HG02938 (cell line): Measurements from ENCODE around the gene MYLK.
"Not testable (repeated sequence)": the region's sequence is repeated elsewhere in the genome, so short reads cannot be mapped to it uniquely, and the experiment has no call there.

Source experiments
- ATAC-seq: cut with Tn5 transposase; IDR thresholded peaks from one replicate; pipeline ENCODE4 v1.9.1; 2021; ENCODE audit warnings: mild to moderate bottlenecking, moderate library complexity; ENCODE audit not compliant: unreplicated experiment

The MYLK gene

GRCh38 chr3:123606527-123606926, 277.6 kb downstream of the MYLK start:
- no peak for ATAC-seq

- no peak for ATAC-seq
These were observed 278.3 kb downstream of the MYLK start for GRCh38 chr3:123605789-123606234.

- ATAC-seq = not testable (repeated sequence)
These were observed 281.0 kb downstream of the MYLK start for GRCh38 chr3:123603153-123603552.

GRCh38 chr3:123602325-123602724, 281.8 kb downstream of the MYLK start:
- ATAC-seq = no peak

- ATAC-seq = not testable (repeated sequence)
These were observed 283.3 kb downstream of the MYLK start for GRCh38 chr3:123600863-123601262.

- ATAC-seq = no peak
These were observed 286.6 kb downstream of the MYLK start for GRCh38 chr3:123597561-123597960.

- ATAC-seq = no peak
These were observed 288.5 kb downstream of the MYLK start for GRCh38 chr3:123595396-123596180.

- ATAC-seq = no peak
These were observed 290.8 kb downstream of the MYLK start for GRCh38 chr3:123593381-123593780.

- no peak for ATAC-seq
These were observed 293.3 kb downstream of the MYLK start for GRCh38 chr3:123590685-123591450.

GRCh38 chr3:123587401-123587800, 296.7 kb downstream of the MYLK start:
- no peak for ATAC-seq

- no peak for ATAC-seq
These were observed 297.2 kb downstream of the MYLK start for GRCh38 chr3:123586968-123587367.

- ATAC-seq = no peak
These were observed 298.0 kb downstream of the MYLK start for GRCh38 chr3:123586131-123586530.

- ATAC-seq = peak; percentile 81
These were observed 298.9 kb downstream of the MYLK start, which contains the start of gene HACD2 for GRCh38 chr3:123584988-123585937. TSS of gene HACD2 (minus strand) at chr3:123585053. CDS start at chr3:123585027, 26 bp downstream.

- peak; percentile 28 for ATAC-seq
These were observed 299.7 kb downstream of the MYLK start for GRCh38 chr3:123584284-123584987.

- no peak for ATAC-seq
These were observed 300.6 kb downstream of the MYLK start for GRCh38 chr3:123583561-123583960.

- ATAC-seq = no peak
These were observed 301.8 kb downstream of the MYLK start for GRCh38 chr3:123582315-123582714.

GRCh38 chr3:123576122-123576521, 308.0 kb downstream of the MYLK start:
- no peak for ATAC-seq

- no peak for ATAC-seq
These were observed 312.2 kb downstream of the MYLK start for GRCh38 chr3:123571973-123572365.

GRCh38 chr3:123571264-123571972, 312.7 kb downstream of the MYLK start:
- ATAC-seq = no peak

- ATAC-seq = no peak
These were observed 315.3 kb downstream of the MYLK start for GRCh38 chr3:123568875-123569274.
